Duodenal mucosa (tissue), 2 donors: ENCODE data around the gene LCA5L.

Experiments used
- H3K27ac ChIP-seq: one replicate; pipeline ENCODE4 v1.7.0; 2013; ENCODE audit warnings: low read depth, low read length
- H3K27me3 ChIP-seq, 2 donors: one replicate each; pipeline ENCODE4 v1.7.0; 2013; ENCODE audit warnings: low read length in 2 of 2, control low read depth in 1 of 2; ENCODE audit not compliant: insufficient read depth in 2 of 2, control insufficient read depth in 1 of 2
- H3K36me3 ChIP-seq, 2 donors: one replicate each; pipeline ENCODE4 v1.7.0; 2013; ENCODE audit warnings: low read length in 2 of 2, control low read depth in 1 of 2; ENCODE audit not compliant: insufficient read depth in 2 of 2, control insufficient read depth in 1 of 2
- H3K4me1 ChIP-seq, 2 donors: one replicate each; pipeline ENCODE4 v1.7.0; 2013; ENCODE audit warnings: low read length in 2 of 2, control low read depth in 1 of 2; ENCODE audit not compliant: insufficient read depth in 2 of 2, control insufficient read depth in 1 of 2
- H3K4me3 ChIP-seq, 2 donors: one replicate each; pipeline ENCODE4 v1.7.0; 2013; ENCODE audit warnings: low read length in 2 of 2, low read depth in 1 of 2
- H3K9ac ChIP-seq, 2 donors: one replicate each; pipeline ENCODE4 v1.7.0; 2013; ENCODE audit warnings: low read length in 2 of 2, low read depth in 1 of 2
- H3K9me3 ChIP-seq, 2 donors: one replicate each; pipeline ENCODE4 v1.7.0; 2013; ENCODE audit warnings: low read length in 2 of 2, control low read depth in 1 of 2; ENCODE audit not compliant: control insufficient read depth in 1 of 2

The LCA5L gene

DNA sequence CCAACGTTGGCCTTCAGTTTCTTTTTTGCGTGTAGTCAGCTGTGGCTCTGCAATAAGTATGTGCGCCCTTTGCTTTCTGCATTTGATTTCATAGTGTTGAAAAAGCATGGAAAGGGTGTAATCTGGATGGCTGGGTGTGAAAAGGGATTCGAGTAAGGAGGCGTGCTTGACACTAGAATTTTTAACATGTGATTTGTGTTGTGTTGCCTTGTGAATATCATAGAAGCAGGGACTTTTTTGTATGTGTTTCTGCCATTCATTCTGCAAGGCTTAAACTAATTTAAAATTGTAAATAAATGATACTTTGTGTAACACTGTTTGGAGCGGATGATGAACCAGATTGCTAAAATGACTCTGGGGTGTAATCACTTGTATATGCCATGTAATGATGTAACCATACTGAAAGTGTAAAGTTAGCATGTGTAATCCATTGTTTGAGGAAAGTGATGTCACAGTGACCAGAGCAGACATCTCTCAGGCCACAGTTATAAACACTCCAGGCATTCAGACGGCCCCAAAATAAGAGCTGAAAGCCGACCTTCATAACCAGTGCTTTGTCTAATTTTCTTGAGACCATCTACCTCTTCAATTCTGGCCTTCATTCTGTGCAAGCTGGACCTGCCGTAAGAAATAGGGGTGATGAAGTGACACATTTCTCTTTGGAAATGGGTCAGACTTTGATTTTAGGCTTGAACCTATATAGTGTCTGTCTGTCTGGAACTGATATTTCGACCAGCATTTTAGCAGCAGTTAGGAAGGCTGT is 6.8 kb upstream of the LCA5L start:
- no peaks in the 10 kb centered on the region for H3K4me1 ChIP-seq
- H3K27ac ChIP-seq, result peak overlapping the region; percentile 8
- H3K27me3 ChIP-seq, result no peaks in the 10 kb centered on the region
- H3K9ac ChIP-seq, result no peak overlapping the region
- no peaks in the 10 kb centered on the region for H3K36me3 ChIP-seq
- no peak overlapping the region for H3K4me3 ChIP-seq
- no peaks in the 10 kb centered on the region for H3K9me3 ChIP-seq

DNA sequence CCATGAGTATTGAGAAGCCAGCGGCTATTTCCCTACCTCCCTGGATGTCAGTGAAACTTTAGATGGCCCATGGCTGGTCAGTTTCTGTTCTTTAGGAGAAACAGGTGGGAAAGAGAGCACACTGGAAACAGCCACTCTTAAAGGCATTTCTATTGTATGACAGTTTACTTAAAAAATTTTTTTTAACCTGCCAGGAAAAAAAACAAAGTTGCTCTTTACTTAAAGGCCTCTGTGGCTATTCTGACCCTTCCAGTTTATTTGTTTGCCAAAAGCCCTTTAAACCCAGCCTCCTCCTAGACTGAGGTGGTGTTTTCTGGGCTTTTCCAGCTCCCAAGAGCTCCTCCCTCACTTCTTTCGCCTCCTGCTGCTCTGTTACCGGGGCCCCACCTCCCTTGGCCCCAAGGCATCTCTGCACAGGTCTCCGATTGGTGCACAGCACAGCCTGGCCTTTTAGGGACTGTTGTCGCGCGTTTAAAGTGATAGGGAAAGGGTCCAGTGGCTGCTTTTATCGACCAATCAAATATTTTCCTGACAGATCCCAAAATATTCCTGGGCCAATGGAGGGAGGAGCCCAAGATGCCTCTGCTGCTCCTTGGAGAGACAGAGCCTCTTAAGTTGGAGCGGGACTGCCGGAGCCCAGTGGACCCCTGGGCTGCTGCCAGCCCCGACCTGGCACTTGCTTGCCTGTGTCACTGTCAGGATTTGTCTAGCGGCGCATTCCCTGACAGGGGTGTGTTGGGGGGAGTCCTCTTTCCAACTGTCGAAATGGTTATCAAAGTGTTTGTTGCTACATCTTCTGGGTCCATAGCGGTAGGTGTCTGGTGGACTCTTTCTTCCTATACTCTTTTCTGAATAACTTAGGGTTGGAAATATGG is 6.0 kb upstream of the LCA5L start, which contains the start of gene SH3BGR:
Gene SH3BGR (plus strand): TSS at position 639 of the 875 bp plus-strand sequence. CDS start 127 bp downstream, at position 766.
- no peaks in the 10 kb centered on the region for H3K4me1 ChIP-seq
- H3K9ac ChIP-seq, result no peak within 1 kb of the TSS
- peak within 1 kb of the TSS; percentile 8 for H3K27ac ChIP-seq
- no peak within 1 kb of the TSS for H3K4me3 ChIP-seq
- H3K27me3 ChIP-seq, result no peaks in the 10 kb centered on the region
- H3K9me3 ChIP-seq, result no peaks in the 10 kb centered on the region
- no peaks in the 10 kb centered on the region for H3K36me3 ChIP-seq

DNA sequence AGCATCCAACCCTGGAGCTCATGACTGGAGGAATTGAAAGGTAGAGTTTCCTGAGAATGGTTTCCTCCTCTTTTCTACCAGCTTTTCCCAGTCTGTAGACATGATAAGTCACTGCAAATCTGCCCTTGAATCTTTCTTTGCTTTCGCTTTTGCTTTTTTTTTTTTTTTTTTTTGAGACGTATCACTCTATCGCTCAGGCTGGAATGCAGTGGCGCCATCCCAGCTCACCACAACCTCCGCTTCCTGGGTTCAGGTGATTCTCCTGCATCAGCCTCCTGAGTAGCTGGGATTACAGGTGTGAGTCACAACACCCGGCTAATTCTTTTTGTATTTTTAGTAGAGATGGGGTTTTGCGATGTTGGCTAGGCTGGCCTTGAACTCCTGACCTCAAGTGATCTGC is 1.7 kb upstream of the LCA5L start:
- Histone ChIP-seq H3K4me1 (peaks cover 13 to 14% of the 10 kb centered on the region in 2 donors), H3K9me3 (no peaks in the 10 kb centered on the region), H3K4me3 (no peak overlapping the region), H3K27me3 (no peaks in the 10 kb centered on the region), H3K36me3 (no peaks in the 10 kb centered on the region), H3K27ac (no peak overlapping the region), H3K9ac (no peak overlapping the region)

DNA sequence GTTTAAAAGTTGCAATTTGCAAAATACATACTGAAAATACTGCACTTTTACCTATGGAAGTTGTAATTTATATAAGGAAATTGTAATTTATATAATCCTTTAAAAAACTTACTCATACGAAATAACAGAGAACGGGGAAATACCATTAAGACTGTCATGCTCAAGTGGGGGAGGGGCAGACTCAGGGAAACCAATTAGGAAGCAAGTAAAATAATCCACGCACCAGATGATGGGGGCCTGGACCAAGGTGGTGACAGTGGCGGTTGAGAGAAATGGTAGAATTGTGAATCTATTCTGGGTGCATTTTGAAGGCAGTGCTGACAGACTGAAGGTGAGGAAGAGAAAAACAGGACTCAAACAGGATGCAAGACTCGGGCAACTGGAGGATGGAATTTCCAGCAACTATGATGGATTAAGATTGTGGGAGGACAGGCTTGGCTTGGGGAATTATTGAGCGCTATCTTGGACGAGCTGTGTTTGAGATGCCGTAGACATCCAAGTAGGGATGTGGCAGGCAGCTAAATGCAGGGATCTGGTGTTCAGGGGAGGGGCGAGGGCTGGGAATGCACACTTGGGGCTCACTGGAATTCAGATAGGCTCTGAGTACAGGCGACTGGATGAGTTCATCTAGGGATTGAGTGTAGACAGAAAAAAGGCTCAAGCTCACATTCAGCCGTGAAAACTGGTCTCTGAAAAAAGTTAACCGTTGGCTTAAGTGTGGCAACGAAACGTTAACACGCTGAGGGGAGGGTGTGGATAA is 977 bp downstream of the LCA5L start:
- peaks cover 13 to 14% of the 10 kb centered on the region in 2 donors for H3K4me1 ChIP-seq
- H3K27ac ChIP-seq, result no peak overlapping the region
- H3K4me3 ChIP-seq, result peak overlapping the region; percentile 82 to 92
- H3K36me3 ChIP-seq, result no peaks in the 10 kb centered on the region
- H3K9me3 ChIP-seq, result no peaks in the 10 kb centered on the region
- H3K9ac ChIP-seq, result peak overlapping the region; percentile 73 to 84
- H3K27me3 ChIP-seq, result no peaks in the 10 kb centered on the region

DNA sequence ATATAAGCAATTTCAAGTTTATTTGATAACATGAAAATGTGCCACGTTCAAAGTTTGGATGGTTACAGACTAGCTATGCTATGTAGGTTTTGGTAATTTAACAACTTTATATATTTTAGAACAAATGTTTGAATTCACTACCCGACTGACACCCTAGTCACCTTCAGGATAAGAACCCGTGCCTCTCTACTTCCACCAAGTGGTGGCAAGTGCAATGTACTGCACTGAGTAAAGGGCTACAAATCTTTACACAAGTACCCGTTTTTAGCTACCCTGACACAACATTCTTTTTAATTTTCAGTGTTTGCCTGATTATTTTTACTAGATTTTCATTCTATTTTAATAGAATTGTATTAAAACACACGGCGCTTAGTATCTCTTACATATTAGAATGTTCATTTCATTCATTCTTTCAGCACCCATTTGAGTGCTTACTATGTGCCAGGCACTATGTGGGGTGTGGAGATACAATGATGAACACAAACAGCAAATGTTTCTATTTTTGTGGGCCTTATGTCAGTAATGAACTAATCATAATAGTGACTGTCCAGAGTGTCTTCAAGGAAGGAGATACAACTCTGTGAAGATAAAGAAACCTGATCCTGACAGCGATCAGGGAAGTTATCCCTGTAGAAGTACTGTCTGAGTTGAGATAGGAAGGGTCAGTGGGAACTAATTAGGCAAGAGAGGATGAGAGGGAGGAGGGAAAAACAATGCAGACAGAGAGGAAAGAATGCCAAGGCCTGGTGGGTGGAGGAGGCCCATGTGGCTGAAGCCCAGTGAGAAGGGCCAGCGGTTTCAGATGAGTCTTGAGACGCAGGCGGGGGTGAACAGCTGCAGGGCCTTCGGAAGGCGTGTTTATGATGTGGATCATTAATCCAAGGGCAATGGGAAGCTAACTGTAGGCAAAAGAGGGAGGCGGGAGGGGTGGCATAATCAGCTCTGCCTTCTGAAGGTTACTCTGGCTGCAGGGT is 3.8 kb downstream of the LCA5L start:
- Histone ChIP-seq H3K36me3 (no peaks in the 10 kb centered on the region), H3K27ac (no peak overlapping the region), H3K4me1 (peaks cover 13 to 14% of the 10 kb centered on the region in 2 donors), H3K27me3 (no peaks in the 10 kb centered on the region), H3K9ac (no peak overlapping the region), H3K4me3 (no peak overlapping the region), H3K9me3 (no peaks in the 10 kb centered on the region)

DNA sequence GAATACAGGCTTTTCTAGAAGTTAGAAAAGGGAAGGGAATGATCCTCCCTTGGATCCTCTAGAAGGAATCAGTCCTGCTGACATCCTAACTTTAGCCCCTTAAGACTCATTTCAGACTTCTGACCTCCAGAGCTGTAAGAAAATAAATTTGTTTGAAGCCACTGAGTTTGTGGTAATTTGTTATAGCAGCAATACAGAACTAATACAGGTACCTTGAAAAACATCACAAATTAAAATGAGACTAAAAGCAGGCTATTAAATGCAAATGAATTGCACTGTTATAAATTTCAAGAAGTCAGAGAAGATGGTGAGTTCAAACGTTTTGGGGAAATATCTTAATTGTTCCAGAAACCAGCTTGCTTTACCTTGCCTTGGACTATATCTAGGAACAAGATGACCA is 6.3 kb downstream of the LCA5L start:
- Histone ChIP-seq H3K27me3 (no peaks in the 10 kb centered on the region), H3K4me3 (no peak overlapping the region), H3K36me3 (no peaks in the 10 kb centered on the region), H3K27ac (no peak overlapping the region), H3K9me3 (no peaks in the 10 kb centered on the region), H3K4me1 (no peaks in the 10 kb centered on the region), H3K9ac (no peak overlapping the region)

DNA sequence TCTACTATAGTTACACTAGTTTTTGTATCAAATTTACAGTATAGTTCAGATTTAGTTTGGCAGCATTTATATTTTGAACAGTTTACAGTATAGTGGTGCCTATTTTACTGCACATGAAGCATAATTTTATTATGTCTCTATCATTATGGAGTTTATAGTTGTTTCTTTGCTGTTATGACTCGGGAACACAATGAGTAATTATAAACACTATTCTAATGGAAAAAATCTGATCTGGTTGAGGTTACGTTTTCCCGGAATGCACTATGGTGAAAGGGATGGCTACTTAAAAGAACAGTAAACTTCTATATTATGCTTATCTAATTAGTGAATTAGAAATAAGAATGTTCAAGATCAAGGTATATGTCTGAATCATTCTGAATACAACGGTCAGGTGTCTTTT is 10.6 kb downstream of the LCA5L start:
- no peaks in the 10 kb centered on the region for H3K27me3 ChIP-seq
- H3K36me3 ChIP-seq, result no peaks in the 10 kb centered on the region
- H3K9ac ChIP-seq, result no peak overlapping the region
- H3K27ac ChIP-seq, result no peak overlapping the region
- H3K4me3 ChIP-seq, result no peak overlapping the region
- H3K4me1 ChIP-seq, result no peaks in the 10 kb centered on the region
- no peaks in the 10 kb centered on the region for H3K9me3 ChIP-seq

DNA sequence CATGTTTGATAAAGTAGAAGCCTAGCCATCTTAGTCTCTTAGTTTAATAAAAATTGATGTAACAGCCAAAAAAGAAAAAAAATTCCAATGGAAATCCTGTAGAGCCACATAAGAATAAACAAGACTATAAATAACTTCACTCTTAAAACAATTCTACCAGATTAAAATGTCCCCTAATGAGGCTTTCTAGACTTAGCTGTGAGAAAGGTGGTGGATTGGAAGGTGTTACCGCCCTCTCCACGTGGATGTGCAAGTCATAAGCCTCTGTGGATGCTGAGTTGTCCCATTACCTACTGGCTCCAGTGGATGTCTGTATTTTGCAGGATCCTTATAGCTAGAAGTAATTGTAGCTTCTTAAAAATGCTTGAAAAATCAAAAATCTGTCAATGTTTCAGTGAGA is 14.6 kb downstream of the LCA5L start:
- Histone ChIP-seq H3K9me3 (no peaks in the 10 kb centered on the region), H3K36me3 (no peaks in the 10 kb centered on the region), H3K27me3 (no peaks in the 10 kb centered on the region), H3K9ac (no peak overlapping the region), H3K4me1 (no peaks in the 10 kb centered on the region), H3K4me3 (no peak overlapping the region), H3K27ac (no peak overlapping the region)

DNA sequence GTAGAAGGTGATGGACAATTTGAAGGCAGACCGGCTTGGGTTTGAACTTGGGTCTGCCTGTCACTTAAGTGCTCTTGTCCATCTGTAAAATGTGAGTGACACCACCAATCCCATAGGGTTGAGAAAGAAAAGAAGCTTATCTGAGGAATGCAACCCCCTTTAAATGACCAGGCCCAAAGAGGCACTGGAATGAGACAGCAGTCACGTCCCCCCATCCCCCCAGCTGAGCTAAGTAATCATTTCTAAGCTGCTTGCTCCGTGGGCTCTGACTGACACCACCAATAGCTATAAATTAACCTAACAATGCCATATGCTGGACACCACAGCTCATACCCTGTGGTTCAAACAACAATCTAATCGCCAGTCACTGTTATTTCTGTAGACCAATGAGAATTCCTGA is 15.1 kb downstream of the LCA5L start:
- no peaks in the 10 kb centered on the region for H3K9me3 ChIP-seq
- H3K9ac ChIP-seq, result no peak overlapping the region
- H3K4me3 ChIP-seq, result no peak overlapping the region

More for the DNA sequence above, 15.1 kb downstream of the LCA5L start:
- Histone ChIP-seq H3K27ac (no peak overlapping the region), H3K4me1 (no peaks in the 10 kb centered on the region), H3K36me3 (no peaks in the 10 kb centered on the region), H3K27me3 (no peaks in the 10 kb centered on the region)
